Measurements from ENCODE around the gene ZBP1.

ZBP1 gene

DNA sequence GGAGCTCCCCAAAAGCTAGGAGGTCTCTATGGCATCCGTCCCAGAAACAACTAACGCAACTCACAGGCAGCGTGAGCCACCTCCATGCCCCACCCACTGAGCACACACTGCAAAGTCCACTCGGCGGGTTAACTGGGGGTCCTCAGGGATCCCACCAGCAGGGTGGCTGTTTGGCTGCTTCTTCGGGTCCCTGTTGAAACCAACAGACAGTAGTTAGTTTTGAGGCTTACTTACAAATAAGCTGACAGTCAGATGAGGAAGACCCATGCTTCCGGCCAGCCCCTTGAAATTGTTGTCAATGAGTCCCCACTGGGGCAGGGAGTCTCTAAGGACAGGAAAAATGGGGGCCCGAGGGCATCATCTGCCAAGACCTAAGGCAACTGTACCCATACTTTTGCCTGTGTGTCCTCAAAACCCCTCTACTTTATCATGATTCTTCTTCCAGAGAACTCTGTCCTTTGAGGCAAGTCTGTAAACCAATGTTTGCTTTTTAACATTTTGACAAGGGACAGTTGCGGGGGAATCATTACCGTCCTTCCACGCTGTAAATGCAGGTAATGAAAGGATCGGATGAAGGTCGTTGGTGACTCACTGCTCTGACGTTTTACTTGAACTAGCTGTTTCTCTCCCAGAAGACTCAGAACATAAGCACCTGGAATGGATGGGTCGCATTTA, 61.5 kb downstream of the ZBP1 start:
- no peak for DNase-seq (ENCODE audit: low spot score)

DNA sequence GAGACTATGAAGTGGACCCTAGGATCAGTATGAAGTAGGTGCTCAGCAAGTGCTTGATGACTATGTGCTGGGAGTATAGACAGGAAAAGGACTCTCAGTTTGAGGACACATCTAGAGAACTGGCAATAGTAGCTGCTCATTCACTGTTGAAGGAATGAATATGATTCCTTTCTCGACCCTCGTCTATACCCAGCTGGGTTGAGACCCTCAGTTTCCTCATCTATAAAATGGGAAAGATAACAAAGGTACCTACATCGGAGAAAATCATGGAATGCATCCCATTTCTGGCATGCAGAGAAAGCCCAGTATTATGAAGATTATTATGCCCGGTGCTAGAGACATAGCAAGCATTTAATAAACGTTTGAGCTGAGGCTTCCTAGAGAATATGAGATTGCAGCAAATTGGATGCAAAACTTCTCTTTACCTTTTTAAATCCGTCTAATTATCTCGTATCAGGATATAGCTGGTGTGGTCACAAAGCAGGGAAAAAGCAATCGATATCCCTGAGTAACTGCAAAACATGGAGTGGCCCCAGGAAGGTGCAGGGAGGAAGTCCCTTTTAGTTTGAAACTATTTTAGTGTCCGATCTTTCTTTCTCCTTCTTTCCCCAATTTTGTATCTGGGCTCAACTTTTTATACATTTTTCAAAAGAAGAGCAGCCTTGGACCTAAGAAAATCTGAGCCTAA, 62.2 kb downstream of the ZBP1 start:
- no peak for DNase-seq (ENCODE audit: low spot score)

DNA sequence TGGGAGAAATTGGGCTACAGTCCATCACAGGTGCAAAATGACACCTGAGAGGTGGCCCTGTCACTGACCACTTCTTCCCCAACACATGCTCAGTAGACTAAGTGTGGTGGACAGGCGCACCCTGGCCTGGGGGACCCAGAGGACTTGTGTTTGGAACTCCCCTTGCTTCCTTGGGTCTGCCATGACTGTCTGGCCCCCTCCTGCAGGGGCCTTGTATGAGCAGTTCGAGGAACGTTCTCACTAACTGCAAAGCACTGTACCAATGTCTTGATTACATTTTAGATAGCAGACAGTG, 63.3 kb downstream of the ZBP1 start:
- DNase-seq (ENCODE audit: low spot score), result no peak

DNA sequence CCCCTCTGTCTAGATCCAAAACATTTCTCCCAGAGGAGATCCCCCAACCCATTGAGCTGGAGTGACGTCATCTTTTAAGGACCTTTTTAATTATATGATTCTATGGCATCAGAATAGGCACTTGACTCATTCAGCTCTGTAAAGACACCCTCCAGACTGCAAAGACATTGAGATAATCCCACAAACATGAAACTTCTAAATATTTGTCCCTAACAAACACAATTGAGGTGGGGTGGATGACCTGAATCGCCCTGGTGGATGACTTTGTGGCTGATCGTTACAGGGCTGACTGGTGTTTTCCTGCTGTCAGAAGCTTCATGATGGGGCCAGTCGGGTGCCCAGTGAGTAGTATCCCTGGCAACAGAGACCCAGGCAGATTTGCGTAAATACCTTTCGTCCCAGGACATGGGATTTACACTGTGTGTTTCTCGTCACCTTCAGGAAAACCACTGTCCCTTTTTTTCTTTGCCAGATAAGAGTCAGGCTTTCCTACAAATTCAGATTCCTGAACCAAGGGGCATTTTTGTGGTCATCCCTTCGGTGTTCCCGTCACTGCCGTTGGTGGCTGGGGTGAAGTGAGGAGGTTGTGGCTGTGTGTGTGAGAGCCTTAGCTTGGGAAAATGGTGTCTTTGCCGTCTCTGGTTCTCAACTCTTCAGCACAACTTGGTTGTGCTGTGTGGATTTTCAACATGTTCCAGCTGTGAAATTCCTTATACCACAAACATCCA, 64.6 kb downstream of the ZBP1 start:
- DNase-seq (ENCODE audit: low spot score), result no peak
